Cerebellar cortex (tissue), 1 donor: Measurements from ENCODE around the gene CSHL1.
"Not testable (repeated sequence)": the region's sequence is repeated elsewhere in the genome, so short reads cannot be mapped to it uniquely, and the experiment has no call there.

Source experiments
- DNase-seq: peaks from one replicate; pipeline ENCODE4 v3.0.0-alpha.2; 2015; ENCODE audit warnings: low spot score

CSHL1 gene

DNA sequence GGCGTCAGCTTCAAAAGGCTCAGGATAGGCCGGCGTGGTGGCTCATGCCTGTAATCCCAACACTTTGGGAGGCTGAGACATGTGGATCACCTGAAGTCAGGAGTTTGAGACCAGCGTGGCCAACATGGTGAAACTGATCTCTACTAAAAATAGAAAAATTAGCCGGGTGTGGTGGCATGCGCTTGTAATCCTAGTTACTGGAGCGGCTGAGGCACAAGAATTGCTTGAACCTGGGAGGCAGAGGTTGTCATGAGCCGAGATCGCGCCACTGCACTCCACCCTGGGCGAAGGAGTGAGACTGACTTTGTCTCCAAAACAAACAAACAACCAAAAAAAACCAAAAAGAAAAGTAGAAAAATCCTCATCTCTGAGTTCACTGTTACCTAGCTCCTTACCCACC lies 25.9 kb downstream of the CSHL1 start:
- not testable (repeated sequence) for DNase-seq

DNA sequence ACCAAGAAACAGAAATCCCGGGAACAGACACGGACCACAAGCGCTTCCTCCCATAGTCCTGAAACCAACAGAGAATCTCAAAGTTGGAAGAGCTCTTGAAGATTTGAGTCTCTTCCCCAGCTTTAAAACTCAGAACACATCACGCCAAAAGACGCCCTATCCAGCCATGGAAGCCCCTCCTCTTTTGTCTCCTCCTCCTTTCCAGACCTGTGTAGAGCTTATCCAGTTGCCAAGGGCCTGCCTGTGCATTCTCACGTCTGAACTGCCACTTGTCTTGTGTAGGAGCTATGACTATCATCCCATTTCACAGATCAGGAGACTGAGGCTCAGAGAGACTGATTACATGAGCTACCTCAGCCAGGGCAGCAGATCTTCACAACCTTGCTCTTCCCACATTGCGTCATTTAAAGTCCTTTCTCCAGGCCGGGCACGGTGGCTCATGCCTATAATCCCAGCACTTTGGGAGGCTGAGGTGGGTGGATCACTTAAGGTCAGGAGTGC lies 28.4 kb downstream of the CSHL1 start:
- not testable (repeated sequence) for DNase-seq

- DNase-seq: peak; percentile 26
These were observed 29.0 kb downstream of the CSHL1 start, which contains the start of gene GH2 for GRCh38 chr17:63881935-63882601. Gene GH2, minus strand, starts transcription at chr17:63881944. Its CDS starts 143 bp downstream, at chr17:63881801.

DNA sequence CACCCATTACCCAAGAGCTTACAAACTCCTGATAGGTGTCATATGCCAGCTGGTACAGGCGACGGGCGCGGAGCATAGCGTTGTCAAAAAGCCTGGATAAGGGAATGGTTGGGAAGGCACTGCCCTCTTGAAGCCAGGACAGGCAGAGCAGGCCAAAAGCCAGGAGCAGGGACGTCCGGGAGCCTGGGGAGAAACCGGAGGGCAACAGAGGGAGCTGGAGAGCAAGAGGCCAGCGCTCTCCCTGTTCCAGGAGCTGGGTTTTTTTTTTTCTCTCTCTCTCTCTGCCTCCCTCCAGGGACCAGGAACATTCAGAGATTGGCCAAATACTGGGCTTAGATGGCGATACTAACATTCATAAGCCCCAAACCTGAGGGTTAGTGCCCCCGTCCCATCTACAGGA lies 29.7 kb downstream of the CSHL1 start:
- DNase-seq: peak; percentile 25

DNA sequence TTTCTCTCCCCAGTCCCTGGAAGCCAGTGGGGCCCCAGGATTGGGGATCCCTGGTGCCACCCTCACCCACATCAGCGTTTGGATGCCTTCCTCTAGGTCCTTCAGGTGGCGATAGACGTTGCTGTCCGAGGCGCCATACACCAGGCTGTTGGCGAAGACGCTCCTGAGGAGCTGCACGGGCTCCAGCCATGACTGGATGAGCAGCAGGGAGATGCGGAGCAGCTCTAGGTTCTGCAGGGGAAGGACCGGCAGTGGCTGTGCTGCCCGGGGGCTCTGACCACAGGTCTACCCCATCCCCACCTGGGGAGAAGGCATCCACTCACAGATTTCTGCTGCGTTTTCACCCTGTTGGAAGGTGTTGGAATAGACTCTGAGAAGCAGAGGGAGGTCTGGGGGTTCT lies 30.4 kb downstream of the CSHL1 start:
- no peak for DNase-seq

DNA sequence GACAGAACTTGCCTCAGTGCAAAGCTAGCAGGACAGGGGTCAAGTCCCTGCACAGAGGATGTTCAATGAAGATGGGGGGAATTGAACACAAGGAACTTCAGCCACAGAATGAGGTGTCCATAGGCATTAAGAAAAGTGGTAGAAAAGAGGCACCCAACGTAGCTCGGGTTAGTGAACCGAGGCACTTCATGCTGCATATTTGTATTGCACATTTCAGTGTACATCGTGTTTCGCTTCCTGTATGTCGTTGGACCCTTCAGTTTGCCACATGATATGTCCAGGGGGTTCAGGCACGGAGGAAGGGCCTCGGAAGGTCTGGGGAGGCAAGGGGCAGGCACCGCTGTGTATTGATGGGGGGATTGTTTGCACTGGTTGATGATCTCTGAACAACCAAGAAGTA lies 32.6 kb downstream of the CSHL1 start:
- DNase-seq: not testable (repeated sequence)

DNA sequence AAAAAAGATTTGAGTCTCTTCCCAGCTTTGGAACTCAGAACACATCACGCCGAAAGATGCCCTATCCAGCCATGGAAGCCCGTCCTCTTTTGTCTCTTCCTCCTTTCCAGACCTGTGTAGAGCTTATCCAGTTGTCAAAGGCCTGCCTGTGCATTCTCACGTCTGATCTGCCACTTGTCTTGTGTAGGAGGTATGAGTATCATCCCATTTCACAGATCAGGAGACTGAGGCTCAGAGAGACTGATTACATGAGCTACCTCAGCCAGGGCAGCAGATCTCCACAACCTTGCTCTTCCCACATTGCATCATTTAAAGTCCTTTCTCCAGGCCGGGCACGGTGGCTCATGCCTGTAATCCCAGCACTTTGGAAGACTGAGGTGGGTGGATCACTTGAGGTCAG lies 36.4 kb downstream of the CSHL1 start:
- not testable (repeated sequence) for DNase-seq

GRCh38 chr17:63874061-63874626 lies 36.9 kb downstream of the CSHL1 start:
- DNase-seq: not testable (repeated sequence)

DNA sequence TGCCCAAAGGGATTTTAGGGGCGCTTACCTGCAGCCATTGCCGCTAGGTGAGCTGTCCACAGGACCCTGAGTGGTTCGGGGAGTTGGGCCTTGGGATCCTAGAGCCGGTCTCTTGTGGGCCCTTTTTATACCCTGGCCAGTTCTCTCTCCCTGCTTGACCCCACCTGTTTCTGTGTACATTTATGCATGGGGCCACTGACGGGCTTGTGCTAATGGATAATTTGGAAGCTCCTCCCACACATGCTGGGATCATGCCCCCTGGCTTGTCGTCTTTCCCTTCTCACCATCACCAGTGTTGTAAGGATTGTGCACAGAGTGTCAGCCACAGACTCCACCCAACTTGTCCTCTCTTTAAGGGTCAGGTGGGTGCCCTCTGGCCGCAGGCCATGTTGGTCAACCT lies 37.5 kb downstream of the CSHL1 start, which contains the start of gene CSH2:
Gene CSH2 (minus strand): TSS at position 101 of the 400 bp plus-strand sequence. CDS start 63 bp downstream, at position 38.
- not testable (repeated sequence) for DNase-seq

- not testable (repeated sequence) for DNase-seq
These were observed 39.3 kb downstream of the CSHL1 start for GRCh38 chr17:63871646-63872365.

- DNase-seq: not testable (repeated sequence)
These were observed 40.8 kb downstream of the CSHL1 start for GRCh38 chr17:63870292-63870665.

GRCh38 chr17:63869491-63870291 lies 41.4 kb downstream of the CSHL1 start:
- DNase-seq: not testable (repeated sequence)

GRCh38 chr17:63866625-63867024 lies 44.4 kb downstream of the CSHL1 start:
- DNase-seq: not testable (repeated sequence)
